Stimulated activated CD8-positive, alpha-beta memory T cell treated with anti-CD3 and anti-CD28 coated beads, Interleukin-12 subunit alpha, Interleukin-12 subunit beta, amount 100 ng/mL, for 4 hours (primary cell): ENCODE results near the gene MAPT.
"Not testable (repeated sequence)": the region's sequence is repeated elsewhere in the genome, so short reads cannot be mapped to it uniquely, and the experiment has no call there.

ENCODE experiments used
- DNase-seq: peaks from one replicate; pipeline ENCODE4 v3.0.0-alpha.2; 2020; ENCODE audit warnings: low read depth

Gene MAPT

GRCh38 chr17:45900723-45901415 is 6.5 kb downstream of the MAPT start:
- no peak for DNase-seq

GRCh38 chr17:45902892-45903346 is 8.6 kb downstream of the MAPT start:
- no peak for DNase-seq

GRCh38 chr17:45904866-45905265 is 10.5 kb downstream of the MAPT start:
- DNase-seq: no peak

GRCh38 chr17:45905814-45906213 is 11.5 kb downstream of the MAPT start:
- DNase-seq: no peak

- DNase-seq: no peak
Observed at GRCh38 chr17:45906237-45906636, 11.9 kb downstream of the MAPT start.

- no peak for DNase-seq
Observed at GRCh38 chr17:45906927-45907622, 12.7 kb downstream of the MAPT start.

GRCh38 chr17:45907750-45908395 is 13.5 kb downstream of the MAPT start:
- no peak for DNase-seq

GRCh38 chr17:45908460-45908859 is 14.1 kb downstream of the MAPT start:
- no peak for DNase-seq

- no peak for DNase-seq
Observed at GRCh38 chr17:45908935-45909334, 14.6 kb downstream of the MAPT start.

- no peak for DNase-seq
Observed at GRCh38 chr17:45910667-45911066, 16.3 kb downstream of the MAPT start.

GRCh38 chr17:45912319-45912718 is 18.0 kb downstream of the MAPT start:
- DNase-seq: no peak

GRCh38 chr17:45913030-45913429 is 18.7 kb downstream of the MAPT start:
- DNase-seq: not testable (repeated sequence)

GRCh38 chr17:45914047-45914717 is 19.8 kb downstream of the MAPT start:
- DNase-seq: no peak

GRCh38 chr17:45915263-45915662 is 20.9 kb downstream of the MAPT start:
- no peak for DNase-seq

- no peak for DNase-seq
Observed at GRCh38 chr17:45917081-45917480, 22.7 kb downstream of the MAPT start.

- no peak for DNase-seq
Observed at GRCh38 chr17:45918241-45918745, 23.9 kb downstream of the MAPT start.

GRCh38 chr17:45919136-45919535 is 24.8 kb downstream of the MAPT start:
- DNase-seq: no peak

- no peak for DNase-seq
Observed at GRCh38 chr17:45920083-45920482, 25.7 kb downstream of the MAPT start.

GRCh38 chr17:45923511-45924268 is 29.3 kb downstream of the MAPT start:
- DNase-seq: no peak

- no peak for DNase-seq
Observed at GRCh38 chr17:45924332-45924820, 30.0 kb downstream of the MAPT start.

- no peak for DNase-seq
Observed at GRCh38 chr17:45925311-45925710, 31.0 kb downstream of the MAPT start.
